Pancreas (tissue), 10 donors: ENCODE data around the gene BCL11A. TPM values are rescaled to one million over a fixed set of nuclear protein-coding genes. Genes with fewer than 3 reads are reported as not detected.

Source experiments
- ATAC-seq, 4 donors: fragments of 200-7000 bp; cut with Tn5 transposase; one replicate each; pipeline versions ENCODE4 v1.8.0 to v1.9.1; 2020; ENCODE audit warnings: mild to moderate bottlenecking in 4 of 4, moderate library complexity in 4 of 4
- DNase-seq, 6 donors: peaks; one replicate each; pipeline ENCODE4 v3.0.0-alpha.2; 2020
- FAIRE-seq: peaks from 2 replicates; lab custom pipeline; 2012; peaks lifted over from hg19 to GRCh38; lab: Jason Lieb, UNC
- H3K27ac ChIP-seq, 4 donors: fragments of 200-600 bp; sonication (generic); 1 replicate in 3 of 4; 2 replicates in 1 of 4; pipeline versions ENCODE4 v1.5.0 to v1.8.0; 2020
- H3K27me3 ChIP-seq, 4 donors: fragments of 200-600 bp; one replicate each; pipeline ENCODE4 v1.8.0; 2021
- H3K36me3 ChIP-seq, 3 donors: fragments of 200-600 bp; sonication (generic) in 1 of 3; one replicate each; pipeline versions ENCODE4 v1.5.0 to v1.8.0; 2020 to 2021
- H3K4me1 ChIP-seq, 3 donors: fragments of 200-600 bp; one replicate each; pipeline ENCODE4 v1.8.0; 2021
- H3K4me3 ChIP-seq, 4 donors: fragments of 200-600 bp; sonication (generic) in 2 of 4; one replicate each; pipeline versions ENCODE4 v1.5.0 to v1.8.0; 2020 to 2021
- H3K9me3 ChIP-seq, 4 donors: fragments of 200-600 bp; one replicate each; pipeline ENCODE4 v1.8.0; 2021
- WGBS, 2 donors: extraction: QIAGEN DNeasy Blood & Tissue Kit; methylation state at CpG; one replicate each; pipeline ENCODE4 v1.1.7; 2013; 5-methylcytosine and 5-hydroxymethylcytosine counted together
- intact Hi-C, 3 donors: fragments of 100-400 bp; cut with DNase I; formaldehyde crosslinking; loops; one replicate each; pipeline versions ENCODE4 v1.11.1 to v1.14.2; 2022
- polyA plus RNA-seq, 2 donors: library from polyadenylated mRNA; stranded (reverse); fragments of 200-250 nt; gene quantifications; one replicate each; pipeline ENCODE4 v1.2.3, GENCODE V29; 2013
- total RNA-seq, 6 donors: library from RNA; stranded (reverse); fragmentation: NEBNext Ultra II Directional in 4 of 6; extraction: Animal tissue kit (Norgen Biotek cat#: 25700) in 4 of 6; gene quantifications; one replicate each; pipeline versions ENCODE4 v1.2.1 to v1.2.4, GENCODE V29; 2021 to 2023
- TF ChIP-seq, protein P1 (sequence below), 4 donors: fragments of 200-600 bp; sonication (generic) in 3 of 4; IDR thresholded peaks; one replicate each; pipeline versions ENCODE4 v1.5.0 to v1.8.0; 2021; ENCODE audit warnings: antibody characterized with exemption in 4 of 4
- donor health status: healthy with polysubstance abuse.
- donor health status: DM: no; HTN: no; CAD: no; lungs with moderate emphysema.
- donor health status: DM: no; HTN: no; CAD: no.
- donor health status: control.
- donor health status: control.
- donor health status: Bipolar disorder and iron deficiency.
- donor health status: DM: yes; HTN: yes; CAD: no.
- donor health status: DM: no; HTN: no; CAD: no.
- donor health status: DM: no; HTN: no; CAD: no.
- donor health status: DM: yes; HTN: yes; CAD: no.

BCL11A gene
- total and polyA plus RNA-seq, 8 donors, result 4.4 to 16.1 (median 11.7) TPM

DNA sequence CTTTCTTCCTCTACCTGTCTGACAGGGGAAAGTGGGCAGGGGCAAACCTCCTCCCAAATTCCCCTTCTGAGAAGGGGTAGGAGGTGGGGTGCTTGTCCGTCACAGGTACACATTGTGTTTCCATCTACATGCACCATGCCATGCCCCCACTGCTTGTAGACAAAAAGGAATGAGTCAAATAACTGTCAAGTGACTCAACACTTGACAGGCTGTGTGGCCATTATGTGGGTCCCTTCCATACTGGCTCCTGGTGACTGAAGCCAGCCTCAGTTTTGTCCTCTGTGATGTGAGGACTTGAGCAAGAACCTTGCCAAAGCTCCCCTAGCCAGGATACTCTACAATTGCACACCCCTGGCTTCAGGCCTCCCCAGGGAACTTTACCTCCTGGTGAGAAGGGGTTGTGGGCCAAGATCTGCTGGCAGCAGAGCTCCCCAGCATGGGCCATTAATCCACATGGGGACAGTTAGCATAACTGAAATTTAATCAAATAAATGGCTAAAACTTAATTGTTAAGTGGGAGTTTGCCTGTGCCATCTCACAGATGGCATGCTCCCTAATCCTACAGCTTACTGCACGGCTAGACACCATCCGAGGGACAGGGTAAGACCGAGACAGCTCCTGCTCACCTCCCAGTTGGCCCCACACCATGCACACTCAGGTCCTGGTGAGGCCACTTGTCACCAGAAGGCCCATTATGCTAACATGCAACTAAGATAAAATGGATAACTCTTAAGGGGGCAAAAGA lies 140.2 kb downstream of the BCL11A start:
- no peaks in the 10 kb centered on the region for H3K27me3 ChIP-seq
- FAIRE-seq (no peak), DNase-seq (no peak), ATAC-seq (no peak)
- no peak overlapping the region for H3K27ac ChIP-seq
- no peaks in the 10 kb centered on the region for H3K9me3 ChIP-seq
- H3K4me3 ChIP-seq, result no peak overlapping the region
- no peaks in the 10 kb centered on the region for H3K36me3 ChIP-seq
- 75 to 83% methylated on average over 4 of the region's 4 CpGs for WGBS, 2 donors
- H3K4me1 ChIP-seq, result peaks cover 0 to 11% (median 7%) of the 10 kb centered on the region in 3 donors
- TF ChIP-seq, protein P1, sequence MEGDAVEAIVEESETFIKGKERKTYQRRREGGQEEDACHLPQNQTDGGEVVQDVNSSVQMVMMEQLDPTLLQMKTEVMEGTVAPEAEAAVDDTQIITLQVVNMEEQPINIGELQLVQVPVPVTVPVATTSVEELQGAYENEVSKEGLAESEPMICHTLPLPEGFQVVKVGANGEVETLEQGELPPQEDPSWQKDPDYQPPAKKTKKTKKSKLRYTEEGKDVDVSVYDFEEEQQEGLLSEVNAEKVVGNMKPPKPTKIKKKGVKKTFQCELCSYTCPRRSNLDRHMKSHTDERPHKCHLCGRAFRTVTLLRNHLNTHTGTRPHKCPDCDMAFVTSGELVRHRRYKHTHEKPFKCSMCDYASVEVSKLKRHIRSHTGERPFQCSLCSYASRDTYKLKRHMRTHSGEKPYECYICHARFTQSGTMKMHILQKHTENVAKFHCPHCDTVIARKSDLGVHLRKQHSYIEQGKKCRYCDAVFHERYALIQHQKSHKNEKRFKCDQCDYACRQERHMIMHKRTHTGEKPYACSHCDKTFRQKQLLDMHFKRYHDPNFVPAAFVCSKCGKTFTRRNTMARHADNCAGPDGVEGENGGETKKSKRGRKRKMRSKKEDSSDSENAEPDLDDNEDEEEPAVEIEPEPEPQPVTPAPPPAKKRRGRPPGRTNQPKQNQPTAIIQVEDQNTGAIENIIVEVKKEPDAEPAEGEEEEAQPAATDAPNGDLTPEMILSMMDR (IDR thresholded peaks at IDR 0.05), result no peak
- intact Hi-C loops, result no loop called here

GRCh38 chr2:60412620-60413019 lies 140.8 kb downstream of the BCL11A start:
- FAIRE-seq, result no peak

GRCh38 chr2:60412027-60412426 lies 141.4 kb downstream of the BCL11A start:
- no peaks in the 10 kb centered on the region for H3K27me3 ChIP-seq
- intact Hi-C loops, result no loop called here
- FAIRE-seq (no peak), ATAC-seq (no peak), DNase-seq (no peak)
- no peak overlapping the region for H3K4me3 ChIP-seq
- H3K27ac ChIP-seq, result no peak overlapping the region
- WGBS, 2 donors, result 95 to 96% methylated on average over 6 of the region's 6 CpGs
- H3K36me3 ChIP-seq, result no peaks in the 10 kb centered on the region
- no peaks in the 10 kb centered on the region for H3K9me3 ChIP-seq
- TF ChIP-seq, protein P1 (IDR thresholded peaks at IDR 0.05), result no peak
- peaks cover 0 to 11% (median 7%) of the 10 kb centered on the region in 3 donors for H3K4me1 ChIP-seq

More at GRCh38 chr2:60412620-60413019, 140.8 kb downstream of the BCL11A start:
- Histone ChIP-seq H3K4me3 (no peak overlapping the region), H3K27me3 (no peaks in the 10 kb centered on the region), H3K4me1 (peaks cover 0 to 11% (median 7%) of the 10 kb centered on the region in 3 donors), H3K36me3 (no peaks in the 10 kb centered on the region), H3K9me3 (no peaks in the 10 kb centered on the region), H3K27ac (no peak overlapping the region)
- ATAC-seq (no peak), DNase-seq (no peak)
- intact Hi-C loops, result no loop called here
- 86 to 92% methylated on average over 5 of the region's 5 CpGs for WGBS, 2 donors
- TF ChIP-seq, protein P1 (IDR thresholded peaks at IDR 0.05), result no peak

DNA sequence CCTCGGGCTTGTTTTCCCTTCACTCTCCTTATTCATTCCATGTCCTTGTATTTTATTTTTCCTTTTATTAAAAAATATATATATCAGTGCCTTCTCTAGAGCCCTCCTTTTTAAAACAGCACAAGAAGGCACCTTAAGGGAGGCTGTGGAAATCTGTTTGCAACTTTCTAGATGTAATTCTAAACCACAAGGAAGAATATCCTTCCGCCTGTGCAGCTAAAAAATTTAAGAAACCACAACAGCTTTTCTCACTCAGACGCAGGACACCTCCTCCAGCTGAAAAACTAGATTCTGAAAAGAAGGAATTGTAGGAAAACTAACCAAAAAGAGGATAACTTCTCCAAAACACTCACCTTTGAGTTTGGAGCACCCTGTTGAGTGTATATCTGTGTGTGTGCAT lies 142.2 kb downstream of the BCL11A start:
- H3K27ac ChIP-seq, result no peak overlapping the region
- no peaks in the 10 kb centered on the region for H3K36me3 ChIP-seq
- ATAC-seq (no peak), DNase-seq (no peak), FAIRE-seq (no peak)
- H3K27me3 ChIP-seq, result no peaks in the 10 kb centered on the region
- 69 to 79% methylated on average over 3 of the region's 3 CpGs for WGBS, 2 donors
- H3K9me3 ChIP-seq, result no peaks in the 10 kb centered on the region
- TF ChIP-seq, protein P1 (IDR thresholded peaks at IDR 0.05), result no peak
- H3K4me1 ChIP-seq, result peaks cover 0 to 11% (median 7%) of the 10 kb centered on the region in 3 donors
- no peak overlapping the region for H3K4me3 ChIP-seq
- intact Hi-C loops, result no loop called here
